HG03457 (cell line): ENCODE results near the gene MCHR2.
A peak's percentile ranks its signal among the peaks of the same experiment; 100 is the strongest.

Experiments
- ATAC-seq: cut with Tn5 transposase; IDR thresholded peaks from one replicate; pipeline ENCODE4 v1.9.1; 2021; ENCODE audit warnings: moderate number of reproducible peaks; ENCODE audit not compliant: unreplicated experiment

Gene MCHR2

GRCh38 chr6:99905209-99906106, 88.6 kb downstream of the MCHR2 start:
- peak; percentile 96 for ATAC-seq

- ATAC-seq = no peak
These were observed 92.2 kb downstream of the MCHR2 start for GRCh38 chr6:99901596-99902384.

GRCh38 chr6:99894815-99895214, 99.2 kb downstream of the MCHR2 start:
- no peak for ATAC-seq

- no peak for ATAC-seq
These were observed 107.0 kb downstream of the MCHR2 start for GRCh38 chr6:99887066-99887465.

GRCh38 chr6:99885051-99885450, 109.0 kb downstream of the MCHR2 start:
- no peak for ATAC-seq

GRCh38 chr6:99882128-99882702, 111.8 kb downstream of the MCHR2 start:
- no peak for ATAC-seq

- ATAC-seq = no peak
These were observed 114.6 kb downstream of the MCHR2 start for GRCh38 chr6:99879431-99879830.

- ATAC-seq = no peak
These were observed 119.0 kb downstream of the MCHR2 start for GRCh38 chr6:99875068-99875467.

GRCh38 chr6:99873084-99873483, 120.9 kb downstream of the MCHR2 start:
- no peak for ATAC-seq

- ATAC-seq = no peak
These were observed 122.4 kb downstream of the MCHR2 start for GRCh38 chr6:99871641-99872040.
